Myocyte (in vitro differentiated cells): ENCODE results near the gene DMD. TPM values are rescaled to one million over a fixed set of nuclear protein-coding genes. Genes with fewer than 3 reads are reported as not detected.

Experiments used
- DNase-seq: peaks from one replicate; pipeline ENCODE4 v3.0.0-alpha.2; 2012; ENCODE audit warnings: low read depth
- total RNA-seq: library from RNA; depleted of rRNA; stranded (reverse); fragments of >200 nt; gene quantifications from 2 replicates; pipeline ENCODE4 v1.2.3, GENCODE V29; 2014

DMD gene
- total RNA-seq, 1 donor from 2014 or later = 123 TPM

GRCh38 chrX:31212856-31213748, 1998.2 kb downstream of the DMD start:
- peak; percentile 41 for DNase-seq

- DNase-seq = no peak
These were observed 2002.2 kb downstream of the DMD start for GRCh38 chrX:31209005-31209628.

- no peak for DNase-seq
These were observed 2009.8 kb downstream of the DMD start for GRCh38 chrX:31201503-31201902.

- DNase-seq = no peak
These were observed 2010.9 kb downstream of the DMD start for GRCh38 chrX:31200430-31200829.

- no peak for DNase-seq
These were observed 2011.6 kb downstream of the DMD start for GRCh38 chrX:31199840-31200114.

- DNase-seq = no peak
These were observed 2012.1 kb downstream of the DMD start for GRCh38 chrX:31199056-31199839.

- DNase-seq = no peak
These were observed 2021.0 kb downstream of the DMD start for GRCh38 chrX:31190221-31190975.

GRCh38 chrX:31186693-31187338, 2024.5 kb downstream of the DMD start:
- DNase-seq = no peak

- DNase-seq = no peak
These were observed 2025.5 kb downstream of the DMD start for GRCh38 chrX:31185884-31186283.

- no peak for DNase-seq
These were observed 2029.9 kb downstream of the DMD start for GRCh38 chrX:31181377-31182000.

- no peak for DNase-seq
These were observed 2032.1 kb downstream of the DMD start for GRCh38 chrX:31179203-31179602.

GRCh38 chrX:31178769-31179125, 2032.6 kb downstream of the DMD start:
- peak; percentile 53 for DNase-seq

- no peak for DNase-seq
These were observed 2033.1 kb downstream of the DMD start for GRCh38 chrX:31178064-31178768.

GRCh38 chrX:31170792-31171191, 2040.6 kb downstream of the DMD start:
- no peak for DNase-seq

- DNase-seq = no peak
These were observed 2042.8 kb downstream of the DMD start for GRCh38 chrX:31168551-31168950.

GRCh38 chrX:31166832-31167231, 2044.5 kb downstream of the DMD start:
- DNase-seq = no peak

GRCh38 chrX:31166416-31166815, 2044.9 kb downstream of the DMD start:
- DNase-seq = no peak

GRCh38 chrX:31165241-31166035, 2045.9 kb downstream of the DMD start:
- no peak for DNase-seq

- no peak for DNase-seq
These were observed 2056.4 kb downstream of the DMD start for GRCh38 chrX:31154946-31155345.
